ENCODE measurements around the gene TSEN15. TPM values are rescaled to one million over a fixed set of nuclear protein-coding genes. Genes with fewer than 3 reads are reported as not detected.

The TSEN15 gene
- total and polyA plus RNA-seq, 9 of the 15 experiments (the other 6 are each of a cell fraction or from before 2014, with no cell fraction given): 25.6 to 121 (median 91.3) TPM

GRCh38 chr1:184051485-184052193 lies at the start of gene TSEN15 (continued):
- TF ChIP-seq KAT7 (CRISPR knock-in tag; IDR thresholded peaks at IDR 0.05; ENCODE audit: borderline replicate concordance) (peak; percentile 92; the same call in 1 of the 2 replicates), MAFG (tag; conservative IDR thresholded peaks at IDR 0.05) (no peak), CBFA2T3 (IDR thresholded peaks at IDR 0.05) (no peak; the same call in 1 of the 2 replicates), ZNF217 (CRISPR knock-in tag; IDR thresholded peaks at IDR 0.05) (no peak), ETS1 (conservative IDR thresholded peaks at IDR 0.05; ENCODE audit: control insufficient read depth, low read depth, low read length) (no peak; the same call in 1 of the 2 replicates), DEAF1 (CRISPR knock-in tag; IDR thresholded peaks at IDR 0.05) (0 out of 2 replicates have a peak, but pooled peaks have one; percentile 14), ZNF79 (CRISPR knock-in tag; IDR thresholded peaks at IDR 0.05; ENCODE audit: low read depth) (no peak), CHCHD3 (CRISPR knock-in tag; IDR thresholded peaks at IDR 0.05) (no peak), TFAM (CRISPR knock-in tag; conservative IDR thresholded peaks at IDR 0.05) (no peak), NR2C1 (IDR thresholded peaks at IDR 0.05) (0 out of 2 replicates have a peak, but pooled peaks have one; percentile 53), NR2C1 (tag; IDR thresholded peaks at IDR 0.05) (peak; percentile 83), HMBOX1 (IDR thresholded peaks at IDR 0.05) (peak; percentile 55; the same call in 1 of the 2 replicates), GMEB1 (CRISPR knock-in tag; IDR thresholded peaks at IDR 0.05) (peak; percentile 80), BRD9 (IDR thresholded peaks at IDR 0.05; ENCODE audit: low read depth, partially characterized antibody) (peak; percentile 70), BCL6 (CRISPR knock-in tag; IDR thresholded peaks at IDR 0.05) (no peak; the same call in 1 of the 2 replicates), EGR1 (conservative IDR thresholded peaks at IDR 0.05) (no peak), HNRNPUL1 (IDR thresholded peaks at IDR 0.05; ENCODE audit: low read length) (no peak), ESRRA (IDR thresholded peaks at IDR 0.05; ENCODE audit: borderline replicate concordance, low read depth) (peak; percentile 77), TEAD1 (CRISPR knock-in tag; IDR thresholded peaks at IDR 0.05) (0 out of 4 replicates have a peak, but pooled peaks of 1 of the 2 experiments have one; percentile 44), MED1 (CRISPR knock-in tag; IDR thresholded peaks at IDR 0.05; ENCODE audit: borderline replicate concordance) (no peak), ZNF449 (CRISPR knock-in tag; IDR thresholded peaks at IDR 0.05) (no peak; the same call in 1 of the 2 replicates), CBX3 (IDR thresholded peaks at IDR 0.05; ENCODE audit: borderline replicate concordance in 1 of 2, low read length in 2 of 2) (peak in 1 of 2 experiments; percentile 79; a peak in 1 of 3 replicates)

Measured in K562 (cell line).